ENCODE measurements around the gene AKR1C2.
"Not testable (repeated sequence)": the region's sequence is repeated elsewhere in the genome, so short reads cannot be mapped to it uniquely, and the experiment has no call there.

DNA sequence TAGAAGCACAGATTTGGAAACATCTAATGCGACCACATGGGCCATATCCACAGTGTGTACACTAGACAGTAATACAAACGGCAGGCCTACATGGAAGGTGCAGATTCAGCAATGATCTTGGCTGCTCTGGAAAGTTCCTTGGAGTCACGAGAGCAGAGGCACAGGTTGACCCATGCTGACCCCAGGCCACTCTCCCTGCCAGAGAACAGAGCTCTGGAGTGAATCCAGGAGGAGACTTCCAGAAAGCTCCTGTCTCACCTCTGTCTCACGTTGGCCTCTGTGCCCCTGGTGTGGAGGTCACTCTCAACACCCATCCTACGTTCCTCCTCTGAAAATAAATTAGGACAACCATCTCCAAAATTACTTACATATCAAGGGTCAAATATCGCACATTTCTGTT, 12.2 kb downstream of the AKR1C2 start:
- TF ChIP-seq, protein P1, sequence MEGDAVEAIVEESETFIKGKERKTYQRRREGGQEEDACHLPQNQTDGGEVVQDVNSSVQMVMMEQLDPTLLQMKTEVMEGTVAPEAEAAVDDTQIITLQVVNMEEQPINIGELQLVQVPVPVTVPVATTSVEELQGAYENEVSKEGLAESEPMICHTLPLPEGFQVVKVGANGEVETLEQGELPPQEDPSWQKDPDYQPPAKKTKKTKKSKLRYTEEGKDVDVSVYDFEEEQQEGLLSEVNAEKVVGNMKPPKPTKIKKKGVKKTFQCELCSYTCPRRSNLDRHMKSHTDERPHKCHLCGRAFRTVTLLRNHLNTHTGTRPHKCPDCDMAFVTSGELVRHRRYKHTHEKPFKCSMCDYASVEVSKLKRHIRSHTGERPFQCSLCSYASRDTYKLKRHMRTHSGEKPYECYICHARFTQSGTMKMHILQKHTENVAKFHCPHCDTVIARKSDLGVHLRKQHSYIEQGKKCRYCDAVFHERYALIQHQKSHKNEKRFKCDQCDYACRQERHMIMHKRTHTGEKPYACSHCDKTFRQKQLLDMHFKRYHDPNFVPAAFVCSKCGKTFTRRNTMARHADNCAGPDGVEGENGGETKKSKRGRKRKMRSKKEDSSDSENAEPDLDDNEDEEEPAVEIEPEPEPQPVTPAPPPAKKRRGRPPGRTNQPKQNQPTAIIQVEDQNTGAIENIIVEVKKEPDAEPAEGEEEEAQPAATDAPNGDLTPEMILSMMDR (conservative IDR thresholded peaks at IDR 0.05; ENCODE audit: low read depth, low read length), result not testable (repeated sequence)
- not testable (repeated sequence) for TF ChIP-seq EZH2 (IDR thresholded peaks at IDR 0.05; ENCODE audit: borderline replicate concordance, low read depth, low read length, poor library complexity, severe bottlenecking)
